HepG2 (cell line): ENCODE results near the gene UBTF. TPM values are rescaled to one million over a fixed set of nuclear protein-coding genes. Genes with fewer than 3 reads are reported as not detected.

Experiments
- ATAC-seq: fragments of 200-7000 bp; cut with Tn5 transposase; 3 replicates; pipeline ENCODE4 v1.9.1; 2020; ENCODE audit warnings: mild to moderate bottlenecking, moderate library complexity
- BruUV-seq: library from RNA; stranded (reverse); fragments of 400-500 nt; replicated peaks from 2 replicates; lab custom pipeline; 2021; lab: Mats Ljungman, UMichigan
- CTCF ChIA-PET: fragments of 300-600 bp; formaldehyde crosslinking; extraction: SDS; loops from one replicate; lab custom pipeline; 2021; ENCODE audit warnings: low total read pairs, inconsistent platforms, low intra/inter-chr PET ratio; lab: Yijun Ruan, JAX
- POLR2A ChIA-PET: fragments of 350-600 bp; sonication (Branson Sonifier 250); formaldehyde crosslinking; loops from one replicate; lab custom pipeline; 2020; ENCODE audit warnings: antibody characterized with exemption, inconsistent platforms; lab: Yijun Ruan, JAX
- DNase-seq: peaks from one replicate; pipeline ENCODE4 v3.0.0-alpha.2; 2015; ENCODE audit warnings: low spot score
- FAIRE-seq: peaks from 3 replicates; lab custom pipeline; 2011; peaks lifted over from hg19 to GRCh38; lab: Jason Lieb, UNC
- H2AFZ ChIP-seq: one replicate; pipeline ENCODE4 v1.6.1; 2011; ENCODE audit warnings: low read length, inconsistent platforms
- H3K27ac ChIP-seq: fragments of 300-600 bp; 3 replicates; pipeline ENCODE4 v1.8.0; 2011; ENCODE audit warnings: mixed run types, mild to moderate bottlenecking, mixed read lengths, low read length, inconsistent platforms; ENCODE audit not compliant: insufficient read depth; ENCODE audit errors: extremely low read length
- H3K27me3 ChIP-seq, 2 experiments: fragments of 200-600 bp in 1 of 2; 2 replicates in 1 of 2; 3 replicates in 1 of 2; pipeline versions ENCODE4 v1.6.0 to v1.8.0; 2011; ENCODE audit warnings: low read length in 2 of 2, mild to moderate bottlenecking in 2 of 2, moderate library complexity in 2 of 2, inconsistent platforms in 1 of 2; ENCODE audit not compliant: insufficient read depth in 2 of 2, control insufficient read depth in 1 of 2
- H3K36me3 ChIP-seq, 2 experiments: fragments of 200-600 bp in 1 of 2; replicated peaks in 1 of 2; 2 replicates in 1 of 2; 3 replicates in 1 of 2; pipeline versions ENCODE4 v1.5.1 to v1.8.0; 2011; ENCODE audit warnings: low read length in 2 of 2, inconsistent platforms in 1 of 2; ENCODE audit not compliant: insufficient read depth in 2 of 2, control insufficient read depth in 1 of 2
- H3K4me1 ChIP-seq: 2 replicates; pipeline ENCODE4 v1.5.1; 2012; ENCODE audit warnings: low read length, inconsistent platforms; ENCODE audit not compliant: insufficient read depth
- H3K4me2 ChIP-seq: 2 replicates; pipeline ENCODE4 v1.6.0; 2011; ENCODE audit warnings: low read depth, low read length, inconsistent platforms
- H3K4me3 ChIP-seq, 3 experiments: fragments of 200-600 bp in 1 of 3; sonication (generic), shearing (Covaris generic) in 1 of 3; replicated peaks in 1 of 3; 2 replicates each; pipeline ENCODE4 v1.5.1; 2011 to 2016; ENCODE audit warnings: low read length in 3 of 3, inconsistent platforms in 2 of 3, low read depth in 2 of 3, mild to moderate bottlenecking in 2 of 3, control low read depth in 1 of 3, mixed read lengths in 1 of 3; ENCODE audit not compliant: insufficient read depth in 1 of 3
- H3K79me2 ChIP-seq: one replicate; pipeline ENCODE4 v1.6.1; 2011; ENCODE audit warnings: low read length, inconsistent platforms; ENCODE audit not compliant: insufficient read depth
- H3K9ac ChIP-seq: 2 replicates; pipeline ENCODE4 v1.6.0; 2011; ENCODE audit warnings: mild to moderate bottlenecking, low read depth, low read length, inconsistent platforms; ENCODE audit not compliant: insufficient read depth
- H3K9me3 ChIP-seq: 2 replicates; pipeline ENCODE4 v1.5.1; 2012; ENCODE audit warnings: mild to moderate bottlenecking, low read length
- H4K20me1 ChIP-seq: 2 replicates; pipeline ENCODE4 v1.6.0; 2011; ENCODE audit warnings: inconsistent platforms, mild to moderate bottlenecking, low read length, moderate library complexity; ENCODE audit not compliant: insufficient read depth
- CREB1 ChIP-seq, 2 experiments: fragments of 450-650 bp in 1 of 2; IDR thresholded peaks; 2 replicates each; pipeline ENCODE4 v1.6.1; 2016 to 2017; ENCODE audit warnings: control low read depth in 1 of 2, mild to moderate bottlenecking in 1 of 2, missing compliant biosample characterization in 1 of 2, missing genetic modification characterization in 1 of 2
- SIN3B ChIP-seq: fragments of 150-350 bp; IDR thresholded peaks from 2 replicates; pipeline ENCODE4 v1.6.1; 2014; ENCODE audit warnings: low read length
- SOX13 ChIP-seq, 3 experiments: fragments of 450-650 bp in 1 of 3; sonication (generic) in 1 of 3; formaldehyde crosslinking in 1 of 3; IDR thresholded peaks in 2 of 3; conservative IDR thresholded peaks in 1 of 3; 2 replicates each; pipeline versions ENCODE4 v1.5.0 to v1.6.1; 2016 to 2020; ENCODE audit warnings: antibody characterized with exemption in 1 of 3, mild to moderate bottlenecking in 1 of 3, missing compliant biosample characterization in 1 of 3, missing genetic modification reagents in 1 of 3, moderate library complexity in 1 of 3
- ZNF615 ChIP-seq: sonication (generic); formaldehyde crosslinking; IDR thresholded peaks from 2 replicates; pipeline ENCODE4 v1.5.0; 2020; ENCODE audit warnings: mild to moderate bottlenecking, missing genetic modification reagents, borderline replicate concordance
- WGBS: methylation state at CpG from one replicate; pipeline ENCODE4 v1.1.6; 2017; ENCODE audit warnings: low lambda C conversion rate; 5-methylcytosine and 5-hydroxymethylcytosine counted together
- in situ Hi-C: cut with HindIII; loops from 2 replicates; pipeline ENCODE4 v1.10.0; 2017; ENCODE audit warnings: low pct_unique_long_range_greater_than_20kb; ENCODE audit not compliant: extremely low pct_ligation_motif_present
- intact Hi-C: fragments of 100-400 bp; cut with micrococcal nuclease; formaldehyde crosslinking; loops from one replicate; pipeline ENCODE4 v1.10.0; 2022; ENCODE audit not compliant: unreplicated experiment
- polyA plus RNA-seq, 8 experiments: library from polyadenylated mRNA; depleted of rRNA in 3 of 8; stranded (reverse) in 7 of 8; unstranded in 1 of 8; fragments of >200 nt; fragmentation: Illumina TruSeq in 4 of 8; extraction: Trizol in 4 of 8; gene quantifications; 2 replicates each; pipeline versions ENCODE4 v1.2.1 to v1.2.3, GENCODE V29; 2011 to 2016; ENCODE audit warnings: low read depth in 4 of 8, missing spikeins in 1 of 8, mixed read lengths in 1 of 8; ENCODE audit not compliant: insufficient read depth in 1 of 8
- total RNA-seq, 5 experiments: library from RNA; depleted of rRNA; stranded (reverse); fragments of >200 nt; fragmentation: Illumina TruSeq; extraction: Trizol; gene quantifications; 2 replicates each; pipeline ENCODE4 v1.2.3, GENCODE V29; 2016; ENCODE audit warnings: low read depth in 1 of 5
- TF ChIP-seq, protein P1 (sequence below): fragments of 450-650 bp; IDR thresholded peaks from 2 replicates; pipeline ENCODE4 v1.6.1; 2016

The UBTF gene
- total and polyA plus RNA-seq, 2 of the 13 experiments (the other 11 are each of a cell fraction or from before 2014, with no cell fraction given), result 15.2 to 60.9 TPM

DNA sequence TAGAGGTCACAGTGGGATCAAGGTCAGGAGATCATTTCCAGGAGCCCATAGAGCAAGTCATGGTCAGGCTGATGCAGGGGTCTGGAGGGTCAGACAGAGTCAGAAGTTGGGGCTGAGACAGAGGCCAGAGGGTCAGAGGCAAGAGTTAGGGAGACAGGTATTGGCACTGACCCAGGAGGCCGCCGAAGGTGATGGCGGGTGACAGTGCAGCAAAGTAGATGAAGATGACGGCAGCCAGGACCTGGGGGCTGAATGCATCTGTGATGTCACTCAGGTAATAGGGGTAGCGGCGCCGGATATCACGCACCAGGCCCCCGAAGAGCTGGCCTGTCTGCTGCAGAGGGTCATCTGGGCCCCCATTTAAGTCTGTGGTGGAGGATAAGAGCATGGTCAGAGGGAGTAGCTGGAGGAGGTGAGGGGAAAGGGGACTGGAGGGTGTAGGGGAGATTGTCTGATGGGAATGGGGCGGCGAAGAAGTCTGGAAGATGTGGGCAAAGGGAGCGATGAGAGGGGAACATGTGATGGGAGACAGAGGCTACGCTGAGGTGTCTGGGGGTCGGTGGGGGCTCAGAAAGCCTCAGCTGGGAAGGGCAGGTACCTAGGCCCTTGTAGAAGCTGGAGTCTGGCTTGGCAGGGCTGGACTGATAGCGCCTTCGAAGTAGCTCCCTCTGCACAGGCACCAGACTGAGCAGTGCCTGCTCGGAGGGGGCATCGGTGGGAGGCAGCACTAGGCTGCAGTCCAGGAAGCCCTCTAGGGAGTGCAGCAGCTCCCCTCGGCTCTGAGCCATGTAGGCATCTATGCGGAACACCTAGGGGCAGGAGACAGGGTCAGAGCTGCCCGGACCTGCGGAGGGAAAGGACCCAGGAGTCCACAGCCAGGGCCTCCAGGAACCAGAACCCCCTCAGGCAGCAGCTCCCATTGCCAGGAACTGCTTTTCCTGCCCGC is 38.6 kb upstream of the UBTF start:
- peak; percentile 14 for ATAC-seq
- ChIA-PET CTCF (no interaction called here), POLR2A (interaction anchor here (0.9 to 1.1 kb wide), 2 partner anchors 22 kb away, joined by 3 to 4 read pairs; no protein-coding TSS in a partner anchor)
- WGBS, result 43% methylated on average over 23 of the region's 23 CpGs
- Histone ChIP-seq H3K4me2 (no peak overlapping the region), H3K4me3 (no peak overlapping the region), H3K27ac (no peak overlapping the region), H3K9me3 (no peaks in the 10 kb centered on the region), H3K36me3 (no peaks in the 10 kb centered on the region), H3K9ac (no peak overlapping the region), H4K20me1 (no peaks in the 10 kb centered on the region), H3K4me1 (no peaks in the 10 kb centered on the region), H3K27me3 (peaks cover 33 to 85% of the 10 kb centered on the region in 2 experiments), H2AFZ (no peak overlapping the region), H3K79me2 (no peaks in the 10 kb centered on the region)
- in situ Hi-C loops (no loop called here), intact Hi-C loops (no loop called here)
- DNase-seq, result no peak
- TF ChIP-seq SOX13 (IDR thresholded peaks at IDR 0.05) (no peak), SOX13 (CRISPR knock-in tag; conservative IDR thresholded peaks at IDR 0.05 in 1 of 2, IDR thresholded peaks at IDR 0.05 in 1 of 2) (no peak), CREB1 (IDR thresholded peaks at IDR 0.05) (peak; percentile 59), CREB1 (CRISPR knock-in tag; IDR thresholded peaks at IDR 0.05) (no peak)
- no TSS peak for BruUV-seq
- FAIRE-seq, result no peak

DNA sequence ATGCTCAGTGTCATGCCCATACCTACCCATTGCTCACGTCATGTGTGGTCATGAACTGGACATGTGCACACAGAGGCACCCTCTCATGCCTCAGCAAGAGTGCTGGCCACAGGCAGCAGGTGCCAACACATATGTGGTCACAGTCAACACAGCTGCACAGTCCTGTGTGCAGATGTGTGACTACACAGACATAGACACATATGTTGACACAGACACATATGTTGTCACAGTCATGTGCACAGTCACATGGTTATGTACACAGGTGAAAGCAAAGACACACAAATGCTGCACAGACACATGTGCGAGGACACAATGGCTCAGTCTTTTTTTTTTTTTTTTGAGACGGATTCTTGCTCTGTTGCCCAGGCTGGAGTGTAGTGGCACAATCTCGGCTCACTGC is 37.2 kb upstream of the UBTF start:
- H3K27me3 ChIP-seq, result peaks cover 35 to 81% of the 10 kb centered on the region in 2 experiments
- 3% methylated on average over 4 of the region's 4 CpGs for WGBS
- FAIRE-seq (no peak), ATAC-seq (no peak), DNase-seq (no peak)
- H3K4me1 ChIP-seq, result no peaks in the 10 kb centered on the region
- in situ Hi-C loops, result no loop called here
- no peak for TF ChIP-seq SIN3B
- TF ChIP-seq CREB1 (IDR thresholded peaks at IDR 0.05), result peak; percentile 61
- TF ChIP-seq CREB1 (CRISPR knock-in tag; IDR thresholded peaks at IDR 0.05), result no peak
- TF ChIP-seq, protein P1, sequence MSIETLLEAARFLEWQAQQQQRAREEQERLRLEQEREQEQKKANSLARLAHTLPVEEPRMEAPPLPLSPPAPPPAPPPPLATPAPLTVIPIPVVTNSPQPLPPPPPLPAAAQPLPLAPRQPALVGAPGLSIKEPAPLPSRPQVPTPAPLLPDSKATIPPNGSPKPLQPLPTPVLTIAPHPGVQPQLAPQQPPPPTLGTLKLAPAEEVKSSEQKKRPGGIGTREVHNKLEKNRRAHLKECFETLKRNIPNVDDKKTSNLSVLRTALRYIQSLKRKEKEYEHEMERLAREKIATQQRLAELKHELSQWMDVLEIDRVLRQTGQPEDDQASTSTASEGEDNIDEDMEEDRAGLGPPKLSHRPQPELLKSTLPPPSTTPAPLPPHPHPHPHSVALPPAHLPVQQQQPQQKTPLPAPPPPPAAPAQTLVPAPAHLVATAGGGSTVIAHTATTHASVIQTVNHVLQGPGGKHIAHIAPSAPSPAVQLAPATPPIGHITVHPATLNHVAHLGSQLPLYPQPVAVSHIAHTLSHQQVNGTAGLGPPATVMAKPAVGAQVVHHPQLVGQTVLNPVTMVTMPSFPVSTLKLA, result peak; percentile 86
- no peak for TF ChIP-seq ZNF615 (CRISPR knock-in tag)
- CTCF ChIA-PET, result no interaction called here
- H4K20me1 ChIP-seq, result no peaks in the 10 kb centered on the region
- H3K27ac ChIP-seq, result no peak overlapping the region
- POLR2A ChIA-PET, result interaction anchor here (0.9 kb wide), 1 partner anchor 23 kb away, joined by 3 read pairs; no protein-coding TSS in a partner anchor
- H3K9ac ChIP-seq, result no peak overlapping the region
- no peaks in the 10 kb centered on the region for H3K79me2 ChIP-seq
- no peak overlapping the region for H3K4me2 ChIP-seq
- intact Hi-C loops, result no loop called here
- no TSS peak for BruUV-seq
- H2AFZ ChIP-seq, result no peak overlapping the region
- H3K4me3 ChIP-seq, result no peak overlapping the region
- H3K9me3 ChIP-seq, result no peaks in the 10 kb centered on the region
- H3K36me3 ChIP-seq, result no peaks in the 10 kb centered on the region
